Endothelial cell of umbilical vein (primary cell): ENCODE measurements around the gene KCNAB2.

Source experiments
- EZH2 ChIP-seq: IDR thresholded peaks from 2 replicates; pipeline ENCODE4 v1.6.1; 2012; ENCODE audit warnings: borderline replicate concordance, low read depth, mild to moderate bottlenecking, moderate library complexity, low read length, inconsistent platforms; ENCODE audit not compliant: severe bottlenecking
- MYC ChIP-seq: IDR thresholded peaks from one replicate; pipeline ENCODE4 v1.6.1; 2011; ENCODE audit warnings: mild to moderate bottlenecking, low read depth, low read length
- POLR2A ChIP-seq: IDR thresholded peaks from 2 replicates; pipeline ENCODE4 v1.6.1; 2012; ENCODE audit warnings: low read depth, mild to moderate bottlenecking, control low read depth, low read length
- POLR2AphosphoS5 ChIP-seq: IDR thresholded peaks from 2 replicates; pipeline ENCODE4 v1.6.1; 2012; ENCODE audit warnings: low read depth, mild to moderate bottlenecking, control low read depth, low read length, moderate library complexity; ENCODE audit not compliant: insufficient read depth
- TF ChIP-seq, protein P1 (sequence below), 2 donors: IDR thresholded peaks; 1 replicate in 1 of 2; 2 replicates in 1 of 2; pipeline ENCODE4 v1.5.1; 2011; ENCODE audit warnings: low read length in 2 of 2, mild to moderate bottlenecking in 2 of 2, moderate library complexity in 2 of 2, control low read depth in 1 of 2, inconsistent platforms in 1 of 2, low read depth in 1 of 2; ENCODE audit not compliant: insufficient read depth in 1 of 2; ENCODE audit errors: extremely low read depth in 1 of 2
- TF ChIP-seq, protein P2 (sequence below): IDR thresholded peaks from 2 replicates; pipeline ENCODE4 v1.6.1; 2011; ENCODE audit not compliant: insufficient read depth, insufficient read length

DNA sequence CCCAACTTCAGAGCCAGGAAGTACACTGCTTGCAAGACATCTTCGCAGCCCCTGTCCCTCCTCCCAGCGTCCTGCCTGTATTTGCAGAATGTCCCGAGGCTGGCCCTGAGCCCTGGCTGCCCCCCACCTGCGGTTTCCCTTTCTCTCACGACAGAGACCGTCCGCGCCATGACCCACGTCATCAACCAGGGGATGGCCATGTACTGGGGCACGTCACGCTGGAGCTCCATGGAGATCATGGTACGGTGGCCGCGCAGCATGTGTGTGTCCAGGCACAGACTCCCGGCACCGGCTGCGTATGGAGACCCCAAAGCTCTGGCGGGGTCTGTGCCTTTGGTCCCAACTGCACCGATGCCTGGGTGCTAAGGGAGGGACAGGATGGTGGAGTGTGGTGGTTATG is 48.6 kb downstream of the KCNAB2 start:
- TF ChIP-seq EZH2 = no peak
- TF ChIP-seq, protein P1, sequence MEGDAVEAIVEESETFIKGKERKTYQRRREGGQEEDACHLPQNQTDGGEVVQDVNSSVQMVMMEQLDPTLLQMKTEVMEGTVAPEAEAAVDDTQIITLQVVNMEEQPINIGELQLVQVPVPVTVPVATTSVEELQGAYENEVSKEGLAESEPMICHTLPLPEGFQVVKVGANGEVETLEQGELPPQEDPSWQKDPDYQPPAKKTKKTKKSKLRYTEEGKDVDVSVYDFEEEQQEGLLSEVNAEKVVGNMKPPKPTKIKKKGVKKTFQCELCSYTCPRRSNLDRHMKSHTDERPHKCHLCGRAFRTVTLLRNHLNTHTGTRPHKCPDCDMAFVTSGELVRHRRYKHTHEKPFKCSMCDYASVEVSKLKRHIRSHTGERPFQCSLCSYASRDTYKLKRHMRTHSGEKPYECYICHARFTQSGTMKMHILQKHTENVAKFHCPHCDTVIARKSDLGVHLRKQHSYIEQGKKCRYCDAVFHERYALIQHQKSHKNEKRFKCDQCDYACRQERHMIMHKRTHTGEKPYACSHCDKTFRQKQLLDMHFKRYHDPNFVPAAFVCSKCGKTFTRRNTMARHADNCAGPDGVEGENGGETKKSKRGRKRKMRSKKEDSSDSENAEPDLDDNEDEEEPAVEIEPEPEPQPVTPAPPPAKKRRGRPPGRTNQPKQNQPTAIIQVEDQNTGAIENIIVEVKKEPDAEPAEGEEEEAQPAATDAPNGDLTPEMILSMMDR (IDR thresholded peaks at IDR 0.05; ENCODE audit: extremely low read depth in 1 of 2, insufficient read depth in 1 of 2, low read depth in 1 of 2, low read length in 2 of 2) = no peak
- TF ChIP-seq, protein P2, sequence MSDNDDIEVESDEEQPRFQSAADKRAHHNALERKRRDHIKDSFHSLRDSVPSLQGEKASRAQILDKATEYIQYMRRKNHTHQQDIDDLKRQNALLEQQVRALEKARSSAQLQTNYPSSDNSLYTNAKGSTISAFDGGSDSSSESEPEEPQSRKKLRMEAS = no peak
- TF ChIP-seq POLR2AphosphoS5 = no peak
- TF ChIP-seq POLR2A = no peak
- TF ChIP-seq MYC = no peak
